Kidney epithelial cell (primary cell): ENCODE data around the gene PLEKHA5. TPM values are rescaled to one million over a fixed set of nuclear protein-coding genes. Genes with fewer than 3 reads are reported as not detected.
"Not testable (repeated sequence)": the region's sequence is repeated elsewhere in the genome, so short reads cannot be mapped to it uniquely, and the experiment has no call there.

Source experiments
- DNase-seq: peaks from one replicate; pipeline ENCODE4 v3.0.0-alpha.2; 2010; ENCODE audit warnings: low read depth
- H3K27me3 ChIP-seq: 2 replicates; pipeline ENCODE4 v1.6.0; 2011; ENCODE audit warnings: low read length; ENCODE audit not compliant: control insufficient read depth, insufficient read depth
- H3K36me3 ChIP-seq: 2 replicates; pipeline ENCODE4 v1.5.1; 2011; ENCODE audit warnings: low read length; ENCODE audit not compliant: control insufficient read depth, insufficient read depth
- H3K4me3 ChIP-seq: 2 replicates; pipeline ENCODE4 v1.5.1; 2011; ENCODE audit warnings: low read depth, mild to moderate bottlenecking, control low read depth, low read length
- total RNA-seq: library from RNA; depleted of rRNA; stranded (reverse); fragments of >200 nt; gene quantifications from 2 replicates; pipeline ENCODE4 v1.2.3, GENCODE V29; 2015
- TF ChIP-seq, protein P1 (sequence below): IDR thresholded peaks from 2 replicates; pipeline ENCODE4 v1.5.1; 2011; ENCODE audit warnings: mild to moderate bottlenecking, moderate library complexity, low read length, control low read depth, inconsistent platforms; ENCODE audit not compliant: insufficient read depth, poor library complexity, severe bottlenecking

PLEKHA5 gene
- total RNA-seq, 1 donor from 2014 or later = 21.9 TPM

DNA sequence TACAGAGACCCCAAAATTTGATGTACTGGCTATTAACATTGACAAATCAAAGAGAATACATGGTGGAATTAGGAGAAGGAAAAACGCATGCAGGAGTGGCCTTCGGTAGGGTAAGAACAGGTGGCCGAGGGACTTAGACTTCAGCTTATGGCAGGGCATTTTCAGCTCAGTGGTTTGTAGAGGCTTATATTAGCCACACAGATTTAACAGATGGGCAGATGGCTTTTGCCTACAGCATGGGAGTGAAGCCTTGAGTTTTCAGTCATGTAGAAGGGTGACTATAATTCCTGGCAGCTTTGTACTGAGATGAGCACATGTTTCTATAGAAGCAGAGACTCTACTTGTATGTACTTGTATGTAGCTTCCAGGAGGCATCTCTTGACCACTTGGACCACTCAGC lies 40.9 kb upstream of the PLEKHA5 start:
- no peak for DNase-seq
- no peaks in the 10 kb centered on the region for H3K27me3 ChIP-seq
- no peak overlapping the region for H3K4me3 ChIP-seq
- TF ChIP-seq, protein P1, sequence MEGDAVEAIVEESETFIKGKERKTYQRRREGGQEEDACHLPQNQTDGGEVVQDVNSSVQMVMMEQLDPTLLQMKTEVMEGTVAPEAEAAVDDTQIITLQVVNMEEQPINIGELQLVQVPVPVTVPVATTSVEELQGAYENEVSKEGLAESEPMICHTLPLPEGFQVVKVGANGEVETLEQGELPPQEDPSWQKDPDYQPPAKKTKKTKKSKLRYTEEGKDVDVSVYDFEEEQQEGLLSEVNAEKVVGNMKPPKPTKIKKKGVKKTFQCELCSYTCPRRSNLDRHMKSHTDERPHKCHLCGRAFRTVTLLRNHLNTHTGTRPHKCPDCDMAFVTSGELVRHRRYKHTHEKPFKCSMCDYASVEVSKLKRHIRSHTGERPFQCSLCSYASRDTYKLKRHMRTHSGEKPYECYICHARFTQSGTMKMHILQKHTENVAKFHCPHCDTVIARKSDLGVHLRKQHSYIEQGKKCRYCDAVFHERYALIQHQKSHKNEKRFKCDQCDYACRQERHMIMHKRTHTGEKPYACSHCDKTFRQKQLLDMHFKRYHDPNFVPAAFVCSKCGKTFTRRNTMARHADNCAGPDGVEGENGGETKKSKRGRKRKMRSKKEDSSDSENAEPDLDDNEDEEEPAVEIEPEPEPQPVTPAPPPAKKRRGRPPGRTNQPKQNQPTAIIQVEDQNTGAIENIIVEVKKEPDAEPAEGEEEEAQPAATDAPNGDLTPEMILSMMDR = no peak
- no peaks in the 10 kb centered on the region for H3K36me3 ChIP-seq

DNA sequence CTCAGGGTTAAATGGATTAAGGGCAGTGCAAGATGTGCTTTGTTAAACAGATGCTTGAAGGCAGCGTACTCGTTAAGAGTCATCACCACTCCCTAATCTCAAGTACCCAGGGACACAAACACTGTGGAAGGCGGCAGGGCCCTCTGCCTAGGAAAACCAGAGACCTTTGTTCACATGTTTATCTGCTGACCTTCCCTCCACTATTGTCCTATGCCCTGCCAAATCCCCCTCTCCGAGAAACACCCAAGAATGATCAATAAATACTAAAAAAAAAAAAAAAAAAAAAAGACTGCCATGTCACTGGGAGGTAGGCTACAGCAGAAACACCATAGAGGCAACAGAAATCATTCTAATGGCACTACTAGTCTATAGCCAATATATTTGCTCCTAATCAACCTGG lies 37.1 kb upstream of the PLEKHA5 start:
- DNase-seq, H3K36me3 ChIP-seq, H3K4me3 ChIP-seq, H3K27me3 ChIP-seq: not testable (repeated sequence)

DNA sequence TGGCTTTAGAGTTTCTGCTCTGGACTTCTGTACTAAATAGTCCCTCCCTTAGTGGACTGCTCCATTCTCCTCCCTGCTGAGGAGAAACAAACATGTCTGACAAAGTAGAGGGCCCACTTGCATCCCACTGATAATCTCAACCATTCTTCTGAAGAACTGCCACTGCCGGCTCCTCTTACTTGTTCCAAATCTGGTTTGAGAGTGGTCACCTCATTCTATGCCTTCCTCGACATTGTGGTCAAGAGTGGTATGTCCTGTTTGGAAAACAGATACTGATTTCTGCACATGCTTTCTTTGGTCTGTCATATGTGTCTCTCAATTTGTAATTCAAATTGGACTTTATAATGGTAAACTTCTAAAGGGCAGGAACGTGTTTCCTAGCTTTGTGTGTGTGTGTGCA lies 36.3 kb upstream of the PLEKHA5 start:
- H3K36me3 ChIP-seq = no peaks in the 10 kb centered on the region
- DNase-seq = no peak
- H3K4me3 ChIP-seq = no peak overlapping the region
- TF ChIP-seq, protein P1 = no peak
- no peaks in the 10 kb centered on the region for H3K27me3 ChIP-seq

DNA sequence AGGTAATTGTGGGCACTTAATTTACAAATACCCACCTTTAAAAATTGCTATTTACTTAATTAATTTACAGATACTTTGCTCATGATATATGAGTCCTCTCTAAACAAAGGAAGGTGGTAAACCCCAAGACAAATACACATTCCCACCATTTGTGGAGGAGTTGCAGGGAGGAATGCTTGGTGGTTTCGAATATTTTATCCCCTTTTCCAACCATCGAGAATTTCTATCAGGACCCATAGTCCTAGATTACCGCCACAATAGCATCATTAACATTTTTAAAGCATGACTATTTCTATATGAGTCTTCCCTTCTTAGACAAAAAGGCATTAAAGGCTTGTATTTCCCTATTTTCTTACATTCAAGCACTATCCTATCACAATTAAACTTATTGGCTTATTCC lies 34.2 kb upstream of the PLEKHA5 start:
- H3K4me3 ChIP-seq = no peak overlapping the region
- DNase-seq = no peak
- no peaks in the 10 kb centered on the region for H3K36me3 ChIP-seq
- TF ChIP-seq, protein P1 = no peak
- no peaks in the 10 kb centered on the region for H3K27me3 ChIP-seq

DNA sequence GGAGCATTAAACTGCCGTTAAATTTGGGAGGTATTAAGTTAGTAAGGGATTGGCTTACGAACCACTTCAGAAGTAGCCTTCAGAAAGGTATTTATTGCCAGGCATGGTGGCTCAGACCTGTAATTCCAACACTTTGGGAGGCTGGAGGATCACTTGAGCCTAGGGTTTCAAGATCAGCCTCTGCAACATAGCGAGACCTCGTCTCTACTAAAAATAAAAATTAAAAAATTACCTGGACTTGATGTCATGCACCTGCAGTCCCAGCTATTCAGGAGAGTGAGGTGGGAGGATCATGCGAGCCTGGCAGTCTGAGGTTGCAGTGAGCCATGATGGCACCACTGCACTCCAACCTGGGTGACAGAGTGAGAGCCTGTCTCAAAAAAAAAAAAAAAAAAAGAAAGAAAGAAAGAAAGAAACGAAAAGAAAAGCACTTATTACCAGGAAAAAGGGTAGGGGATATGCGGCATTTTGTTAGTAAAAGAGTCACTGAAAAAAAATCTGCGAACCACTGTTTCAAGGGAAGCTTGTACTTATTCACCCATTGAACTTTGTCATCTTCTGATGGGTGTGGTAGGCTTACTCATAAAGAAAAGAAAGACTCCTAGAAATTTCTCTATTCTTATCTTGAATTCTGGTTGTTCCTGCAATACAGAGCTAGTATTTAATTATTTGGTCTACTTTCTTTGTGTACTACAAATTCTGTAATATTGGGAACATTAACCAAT lies 33.6 kb upstream of the PLEKHA5 start:
- DNase-seq = no peak
- TF ChIP-seq, protein P1 = no peak
- Histone ChIP-seq H3K36me3 (no peaks in the 10 kb centered on the region), H3K4me3 (no peak overlapping the region), H3K27me3 (no peaks in the 10 kb centered on the region)

DNA sequence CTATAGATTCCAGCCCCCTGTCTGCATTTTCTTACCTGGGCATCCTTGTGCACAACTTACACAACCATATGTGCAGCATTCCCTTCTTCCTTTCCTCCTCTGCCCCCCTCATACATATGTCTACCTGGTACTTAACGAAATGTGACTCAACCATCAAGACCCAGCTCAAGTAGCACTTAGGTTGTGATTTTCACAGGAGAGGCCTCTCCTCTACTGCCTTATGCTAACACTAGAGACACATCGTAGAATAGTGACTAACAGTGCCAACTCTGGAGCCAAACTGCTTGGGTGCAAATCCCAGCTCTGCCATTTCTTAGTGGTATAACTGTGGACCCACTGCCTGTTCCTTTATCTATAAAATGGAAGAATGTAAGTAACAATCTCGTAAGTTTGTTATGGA lies 24.1 kb upstream of the PLEKHA5 start:
- no peak for DNase-seq
- Histone ChIP-seq H3K27me3 (no peaks in the 10 kb centered on the region), H3K4me3 (no peak overlapping the region), H3K36me3 (no peaks in the 10 kb centered on the region)
- TF ChIP-seq, protein P1 = no peak
